ENCODE data around the gene SSH3.
A peak's percentile ranks its signal among the peaks of the same experiment; 100 is the strongest.
"Not testable (repeated sequence)": the region's sequence is repeated elsewhere in the genome, so short reads cannot be mapped to it uniquely, and the experiment has no call there.

Gene SSH3

GRCh38 chr11:67260406-67260805 is 42.9 kb upstream of the SSH3 start:
- peaks cover 12% of the 10 kb centered on the region; the same call in 1 of the 2 replicates for H3F3A ChIP-seq (ENCODE audit: insufficient read depth)
- no peaks in the 10 kb centered on the region for H3K27me3 ChIP-seq (ENCODE audit: low read length)
- TF ChIP-seq EZH2phosphoT487 (conservative IDR thresholded peaks at IDR 0.05; ENCODE audit: low read length) (no peak), CTCF (IDR thresholded peaks at IDR 0.05; ENCODE audit: insufficient read depth, low read length, poor library complexity, severe bottlenecking) (no peak)
- no peak overlapping the region for H2AFZ ChIP-seq (ENCODE audit: low read depth, low read length, severe bottlenecking)
- H3K9me2 ChIP-seq (replicated peaks; ENCODE audit: insufficient read depth, low read length), result no peaks in the 10 kb centered on the region
- H3K4me3 ChIP-seq (ENCODE audit: insufficient read depth, low read length, poor library complexity, severe bottlenecking), result no peak overlapping the region
- H3K36me3 ChIP-seq (ENCODE audit: low read length), result no peaks in the 10 kb centered on the region
- H3K27ac ChIP-seq (ENCODE audit: low read depth, low read length), result no peak overlapping the region
- H3K9ac ChIP-seq (ENCODE audit: low read length), result no peak overlapping the region
- H3K4me2 ChIP-seq (ENCODE audit: low read depth, low read length, poor library complexity, severe bottlenecking), result no peak overlapping the region
- H3K79me2 ChIP-seq (ENCODE audit: insufficient read depth, low read length), result no peaks in the 10 kb centered on the region
- H4K20me1 ChIP-seq (ENCODE audit: low read depth, low read length), result no peaks in the 10 kb centered on the region
- no peaks in the 10 kb centered on the region for H3K9me3 ChIP-seq (ENCODE audit: insufficient read depth, low read length)

- H3F3A ChIP-seq (ENCODE audit: insufficient read depth), result peaks cover 12% of the 10 kb centered on the region; the same call in 1 of the 2 replicates
- not testable (repeated sequence) for H3K9ac ChIP-seq (ENCODE audit: low read length); H3K9me2 ChIP-seq (replicated peaks; ENCODE audit: insufficient read depth, low read length); H3K27me3 ChIP-seq (ENCODE audit: low read length); H3K4me2 ChIP-seq (ENCODE audit: low read depth, low read length, poor library complexity, severe bottlenecking); H3K79me2 ChIP-seq (ENCODE audit: insufficient read depth, low read length); H4K20me1 ChIP-seq (ENCODE audit: low read depth, low read length); H3K27ac ChIP-seq (ENCODE audit: low read depth, low read length); H3K4me3 ChIP-seq (ENCODE audit: insufficient read depth, low read length, poor library complexity, severe bottlenecking); H3K9me3 ChIP-seq (ENCODE audit: insufficient read depth, low read length); H3K36me3 ChIP-seq (ENCODE audit: low read length); H2AFZ ChIP-seq (ENCODE audit: low read depth, low read length, severe bottlenecking)
Measured at GRCh38 chr11:67260885-67261639, 42.3 kb upstream of the SSH3 start.

- no peaks in the 10 kb centered on the region for H3K36me3 ChIP-seq (ENCODE audit: low read length)
- H3K27ac ChIP-seq (ENCODE audit: low read depth, low read length), result no peak overlapping the region
- no peaks in the 10 kb centered on the region for H3K9me3 ChIP-seq (ENCODE audit: insufficient read depth, low read length)
- no peaks in the 10 kb centered on the region for H3K27me3 ChIP-seq (ENCODE audit: low read length)
- H2AFZ ChIP-seq (ENCODE audit: low read depth, low read length, severe bottlenecking), result no peak overlapping the region
- H3F3A ChIP-seq (ENCODE audit: insufficient read depth), result peaks cover 12% of the 10 kb centered on the region; the same call in 1 of the 2 replicates
- no peaks in the 10 kb centered on the region for H3K9me2 ChIP-seq (replicated peaks; ENCODE audit: insufficient read depth, low read length)
- TF ChIP-seq EZH2phosphoT487 (conservative IDR thresholded peaks at IDR 0.05; ENCODE audit: low read length) (no peak), CTCF (IDR thresholded peaks at IDR 0.05; ENCODE audit: insufficient read depth, low read length, poor library complexity, severe bottlenecking) (no peak)
- no peaks in the 10 kb centered on the region for H4K20me1 ChIP-seq (ENCODE audit: low read depth, low read length)
- no peaks in the 10 kb centered on the region for H3K79me2 ChIP-seq (ENCODE audit: insufficient read depth, low read length)
- H3K4me2 ChIP-seq (ENCODE audit: low read depth, low read length, poor library complexity, severe bottlenecking), result no peak overlapping the region
- no peak overlapping the region for H3K4me3 ChIP-seq (ENCODE audit: insufficient read depth, low read length, poor library complexity, severe bottlenecking)
- H3K9ac ChIP-seq (ENCODE audit: low read length), result no peak overlapping the region
Measured at GRCh38 chr11:67261640-67261945, 41.7 kb upstream of the SSH3 start.

- peak overlapping the region; percentile 72 for H2AFZ ChIP-seq (ENCODE audit: low read depth, low read length, severe bottlenecking)
- H3K9me3 ChIP-seq (ENCODE audit: insufficient read depth, low read length), result no peaks in the 10 kb centered on the region
- peaks cover 5% of the 10 kb centered on the region for H3K79me2 ChIP-seq (ENCODE audit: insufficient read depth, low read length)
- H3K4me2 ChIP-seq (ENCODE audit: low read depth, low read length, poor library complexity, severe bottlenecking), result peak overlapping the region; percentile 44
- H3F3A ChIP-seq (ENCODE audit: insufficient read depth), result peaks cover 9% of the 10 kb centered on the region
- no peaks in the 10 kb centered on the region for H3K36me3 ChIP-seq (ENCODE audit: low read length)
- no peaks in the 10 kb centered on the region for H3K9me2 ChIP-seq (replicated peaks; ENCODE audit: insufficient read depth, low read length)
- H3K4me3 ChIP-seq (ENCODE audit: insufficient read depth, low read length, poor library complexity, severe bottlenecking), result no peak overlapping the region
- H3K27ac ChIP-seq (ENCODE audit: low read depth, low read length), result no peak overlapping the region
- no peaks in the 10 kb centered on the region for H4K20me1 ChIP-seq (ENCODE audit: low read depth, low read length)
- no peaks in the 10 kb centered on the region for H3K27me3 ChIP-seq (ENCODE audit: low read length)
- H3K9ac ChIP-seq (ENCODE audit: low read length), result peak overlapping the region; percentile 19; the same call in 1 of the 2 replicates
- TF ChIP-seq EZH2phosphoT487 (conservative IDR thresholded peaks at IDR 0.05; ENCODE audit: low read length), result no peak
Measured at GRCh38 chr11:67261946-67262681, 41.2 kb upstream of the SSH3 start.

All from SU-DHL-6 (cell line).